Small intestine (tissue), 7 donors: Measurements from ENCODE around the gene AVL9. TPM values are rescaled to one million over a fixed set of nuclear protein-coding genes. Genes with fewer than 3 reads are reported as not detected.
"Not testable (repeated sequence)": the region's sequence is repeated elsewhere in the genome, so short reads cannot be mapped to it uniquely, and the experiment has no call there.

Experiments
- DNase-seq, 2 donors: peaks; one replicate each; pipeline versions ENCODE4 v3.0.0 to v3.0.0-alpha.2; 2013
- FAIRE-seq: peaks from 2 replicates; lab custom pipeline; 2012; peaks lifted over from hg19 to GRCh38; lab: Jason Lieb, UNC
- H3K27ac ChIP-seq, 3 donors: one replicate each; pipeline ENCODE4 v1.5.1; 2013; ENCODE audit warnings: low read length in 2 of 3, mild to moderate bottlenecking in 2 of 3, control low read depth in 1 of 3, inconsistent platforms in 1 of 3, low read depth in 1 of 3, moderate library complexity in 1 of 3
- H3K27me3 ChIP-seq, 3 donors: one replicate each; pipeline ENCODE4 v1.6.1; 2013; ENCODE audit warnings: low read length in 3 of 3, inconsistent platforms in 1 of 3; ENCODE audit not compliant: control insufficient read depth in 3 of 3, insufficient read depth in 3 of 3
- H3K36me3 ChIP-seq, 3 donors: one replicate each; pipeline ENCODE4 v1.6.1; 2013; ENCODE audit warnings: low read length in 3 of 3, inconsistent platforms in 1 of 3, low read depth in 1 of 3, mild to moderate bottlenecking in 1 of 3, moderate library complexity in 1 of 3; ENCODE audit not compliant: control insufficient read depth in 3 of 3, insufficient read depth in 2 of 3
- H3K4me1 ChIP-seq, 3 donors: one replicate each; pipeline ENCODE4 v1.6.1; 2013; ENCODE audit warnings: low read length in 2 of 3, inconsistent platforms in 1 of 3, low read depth in 1 of 3, mild to moderate bottlenecking in 1 of 3, moderate library complexity in 1 of 3; ENCODE audit not compliant: control insufficient read depth in 3 of 3, insufficient read depth in 2 of 3
- H3K4me3 ChIP-seq, 3 donors: one replicate each; pipeline ENCODE4 v1.5.1; 2013; ENCODE audit warnings: low read length in 3 of 3, control low read depth in 1 of 3, inconsistent platforms in 1 of 3, low read depth in 1 of 3, mild to moderate bottlenecking in 1 of 3, moderate library complexity in 1 of 3
- H3K9me3 ChIP-seq, 2 donors: one replicate each; pipeline ENCODE4 v1.6.1; 2013; ENCODE audit warnings: low read depth in 1 of 2, low read length in 1 of 2; ENCODE audit not compliant: control insufficient read depth in 2 of 2, insufficient read depth in 1 of 2
- WGBS, 3 donors: extraction: QIAGEN DNeasy Blood & Tissue Kit; methylation state at CpG; one replicate each; pipeline ENCODE4 v1.1.7; 2013; 5-methylcytosine and 5-hydroxymethylcytosine counted together
- polyA plus RNA-seq, 4 donors: library from polyadenylated mRNA; stranded (reverse) in 3 of 4; unstranded in 1 of 4; fragments of 200-250 nt in 3 of 4; fragments of 120-200 nt in 1 of 4; gene quantifications; one replicate each; pipeline versions ENCODE4 v1.2.1 to v1.2.3, GENCODE V29; 2013
- donor health status: healthy with polysubstance abuse.
- donor health status: control.
- donor health status: control.
- donor health status: Bipolar disorder and iron deficiency.
- donor health status: healthy.

Gene AVL9
- polyA plus RNA-seq, 4 donors = 8.4 to 41.7 (median 17.6) TPM

DNA sequence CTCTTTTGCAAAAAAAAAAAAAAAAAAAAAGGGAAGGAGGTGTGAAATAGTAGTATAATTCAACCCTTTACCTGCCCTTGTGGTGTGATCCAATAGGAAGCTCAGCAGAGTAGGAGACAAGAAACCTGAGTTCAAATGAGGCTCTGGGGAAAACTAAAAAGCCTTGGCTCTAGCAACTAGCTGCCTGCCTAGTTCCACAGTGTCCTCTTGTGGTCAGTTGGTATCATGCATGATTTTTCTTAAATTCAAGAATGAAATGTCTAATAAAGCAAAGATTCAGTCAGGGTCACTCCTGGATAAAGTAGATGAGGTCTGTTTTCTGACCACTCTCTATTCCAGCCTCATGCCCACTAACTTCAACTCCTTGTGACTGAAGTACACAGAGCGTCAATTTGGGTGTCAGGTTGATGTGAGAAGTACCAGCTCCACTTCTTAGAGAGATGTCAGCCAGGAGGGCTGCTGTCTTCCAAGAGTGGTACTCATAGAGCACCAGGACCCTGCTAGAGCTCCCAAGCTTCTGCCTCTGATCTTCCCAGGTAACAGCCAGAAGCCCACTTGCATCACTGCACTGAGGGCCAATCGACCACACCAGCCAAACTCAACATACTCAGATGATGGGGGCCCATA lies 15.6 kb upstream of the AVL9 start:
- H3K27ac ChIP-seq = no peak overlapping the region
- H3K4me1 ChIP-seq = peaks cover 0 to 8% (median 0%) of the 10 kb centered on the region in 3 donors
- DNase-seq = peak; percentile 35 to 48
- 76 to 83% (median 83%) methylated on average over 2 of the region's 2 CpGs for WGBS, 3 donors
- H3K27me3 ChIP-seq = no peaks in the 10 kb centered on the region
- FAIRE-seq = no peak
- H3K36me3 ChIP-seq = no peaks in the 10 kb centered on the region
- no peak overlapping the region for H3K4me3 ChIP-seq
- no peaks in the 10 kb centered on the region for H3K9me3 ChIP-seq

DNA sequence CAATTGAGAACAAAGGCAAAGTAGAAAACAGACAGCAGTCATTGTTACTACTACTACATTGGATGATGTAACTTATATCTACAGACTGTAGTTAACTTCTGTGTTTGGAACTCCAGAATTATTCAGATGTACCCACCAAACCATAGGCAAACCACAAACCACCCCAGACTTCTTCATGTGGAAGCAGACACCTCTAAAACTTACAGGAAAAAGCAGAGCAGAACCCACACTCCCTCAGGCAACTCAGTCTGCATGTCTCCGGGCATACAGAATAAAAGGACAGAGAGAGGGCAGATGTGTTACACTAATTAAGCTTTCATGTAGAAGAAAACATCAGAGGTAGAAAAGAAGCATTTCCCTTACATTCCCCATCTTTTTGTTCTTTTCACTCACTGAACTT lies 14.1 kb upstream of the AVL9 start:
- Histone ChIP-seq H3K4me3 (no peak overlapping the region), H3K27me3 (no peaks in the 10 kb centered on the region), H3K9me3 (no peaks in the 10 kb centered on the region), H3K27ac (no peak overlapping the region), H3K36me3 (peaks cover 0 to 2% (median 2%) of the 10 kb centered on the region in 3 donors), H3K4me1 (peaks cover 0 to 8% (median 0%) of the 10 kb centered on the region in 3 donors)
- FAIRE-seq (no peak), DNase-seq (no peak)
- WGBS, 3 donors = 58 to 75% (median 65%) methylated on average over 1 of the region's 1 CpG

DNA sequence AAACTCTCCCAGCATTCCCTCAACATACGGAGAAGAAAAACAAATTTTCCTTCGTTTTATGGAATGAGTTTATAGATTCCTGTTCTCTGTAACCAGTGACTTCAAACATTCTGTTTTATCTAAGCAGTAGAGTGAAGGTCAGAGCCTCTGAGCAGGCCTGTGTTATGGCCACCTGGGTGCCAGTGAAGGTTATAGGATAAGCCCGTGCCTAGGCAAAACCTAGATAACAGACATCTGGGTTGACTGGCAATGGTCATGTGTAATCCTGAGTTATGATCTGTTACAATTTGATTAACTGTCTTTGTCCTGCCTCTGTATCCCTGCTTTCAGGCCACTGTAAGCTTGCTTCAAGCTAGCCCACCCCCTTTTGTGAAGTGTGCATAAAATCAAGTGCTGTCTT lies 13.4 kb upstream of the AVL9 start:
- Histone ChIP-seq H3K9me3 (no peaks in the 10 kb centered on the region), H3K36me3 (peaks cover 0 to 2% (median 2%) of the 10 kb centered on the region in 3 donors), H3K27me3 (no peaks in the 10 kb centered on the region), H3K27ac (no peak overlapping the region), H3K4me3 (no peak overlapping the region), H3K4me1 (peaks cover 0 to 8% (median 0%) of the 10 kb centered on the region in 3 donors)
- no peak for FAIRE-seq
- DNase-seq = peak; percentile 13 to 24
- WGBS, 3 donors = 21 to 45% (median 34%) methylated on average over 3 of the region's 3 CpGs

GRCh38 chr7:32489788-32490126 lies 5.5 kb upstream of the AVL9 start:
- no peak for FAIRE-seq
- H3K9me3 ChIP-seq = no peaks in the 10 kb centered on the region

GRCh38 chr7:32490127-32490796 lies 5.0 kb upstream of the AVL9 start, which contains the start of gene LSM5:
LSM5 (minus strand) TSS chr7:32490380; CDS start chr7:32490365, 15 bp downstream.
- H3K27ac ChIP-seq = peak within 1 kb of the TSS; percentile 60 to 95 (median 87)
- H3K4me1 ChIP-seq = peaks cover 0 to 4% (median 4%) of the 10 kb centered on the region in 3 donors
- H3K27me3 ChIP-seq = no peaks in the 10 kb centered on the region
- 0% methylated on average over 38 of the region's 38 CpGs for WGBS, 3 donors
- FAIRE-seq (no peak), DNase-seq (peak; percentile 93 to 96)
- H3K36me3 ChIP-seq = peaks cover 0 to 5% (median 2%) of the 10 kb centered on the region in 3 donors
- H3K4me3 ChIP-seq = peak within 1 kb of the TSS; percentile 48 to 70 (median 63)
- no peaks in the 10 kb centered on the region for H3K9me3 ChIP-seq

More at GRCh38 chr7:32489788-32490126, 5.5 kb upstream of the AVL9 start:
- DNase-seq = no peak
- H3K27ac ChIP-seq = peak overlapping the region; percentile 49 to 95 (median 87)
- peak overlapping the region; percentile 48 to 70 (median 63) for H3K4me3 ChIP-seq
- peaks cover 0 to 5% (median 2%) of the 10 kb centered on the region in 3 donors for H3K36me3 ChIP-seq
- H3K4me1 ChIP-seq = peaks cover 0 to 4% (median 4%) of the 10 kb centered on the region in 3 donors
- WGBS, 3 donors = 0 to 1% (median 1%) methylated on average over 9 of the region's 9 CpGs
- H3K27me3 ChIP-seq = no peaks in the 10 kb centered on the region

GRCh38 chr7:32494946-32495297 lies 367 bp upstream of the AVL9 start:
- H3K27ac ChIP-seq = peak overlapping the region; percentile 62 to 97 (median 65)
- peak overlapping the region in 2 of 3 donors; percentile 53 to 87 for H3K4me3 ChIP-seq
- no peaks in the 10 kb centered on the region for H3K27me3 ChIP-seq
- H3K4me1 ChIP-seq = peaks cover 0 to 4% (median 2%) of the 10 kb centered on the region in 3 donors
- H3K36me3 ChIP-seq = peaks cover 0 to 8% (median 0%) of the 10 kb centered on the region in 3 donors
- no peak for DNase-seq
- FAIRE-seq = no peak
- WGBS, 3 donors = 0 to 2% (median 1%) methylated on average over 6 to 14 of the region's 14 CpGs
- no peaks in the 10 kb centered on the region for H3K9me3 ChIP-seq

DNA sequence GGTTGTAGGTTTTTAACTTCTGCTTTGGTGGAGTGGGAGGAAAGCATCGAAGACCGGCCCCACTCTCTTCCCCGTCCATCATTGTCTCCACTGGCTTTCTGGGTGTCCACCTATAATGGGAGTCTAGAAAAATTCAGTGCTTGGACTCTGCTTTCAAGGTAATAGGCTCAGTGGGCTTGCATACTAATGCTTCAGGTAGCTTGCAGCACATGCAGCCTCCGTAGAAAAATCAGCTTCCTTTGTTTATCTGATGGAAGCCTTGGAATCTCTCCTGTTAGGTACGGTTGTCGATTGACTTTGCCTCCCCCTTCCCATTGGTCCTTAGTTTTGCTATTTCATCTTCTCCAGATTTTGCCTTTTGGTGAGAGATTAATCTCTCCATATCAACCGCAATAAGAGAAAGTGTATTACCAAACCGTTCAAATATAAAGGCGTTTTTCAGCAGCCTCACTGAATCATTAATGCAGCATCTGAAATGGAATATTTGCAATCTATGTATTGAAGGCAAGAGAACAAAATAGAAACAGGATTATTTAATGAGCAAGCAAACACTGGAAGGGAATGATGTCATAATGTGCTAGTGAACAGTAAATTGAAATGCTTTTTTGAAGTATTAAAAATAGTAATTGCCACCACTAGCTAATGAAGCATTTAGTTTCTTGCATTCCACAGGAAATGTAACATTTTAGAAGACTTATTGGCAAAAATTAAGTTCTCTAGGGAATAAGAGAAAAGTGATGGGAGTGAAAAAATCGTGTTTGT lies 944 bp downstream of the AVL9 start:
- WGBS, 3 donors = 2 to 5% (median 3%) methylated on average over 10 of the region's 10 CpGs
- DNase-seq = peak in 1 of 2 donors; percentile 39
- peak overlapping the region; percentile 84 to 99 (median 91) for H3K4me3 ChIP-seq
- FAIRE-seq = no peak
- no peaks in the 10 kb centered on the region for H3K9me3 ChIP-seq
- peaks cover 0 to 8% (median 0%) of the 10 kb centered on the region in 3 donors for H3K36me3 ChIP-seq
- peak overlapping the region; percentile 91 to 99 (median 97) for H3K27ac ChIP-seq
- no peaks in the 10 kb centered on the region for H3K27me3 ChIP-seq
- peaks cover 3 to 8% (median 4%) of the 10 kb centered on the region in 3 donors for H3K4me1 ChIP-seq

DNA sequence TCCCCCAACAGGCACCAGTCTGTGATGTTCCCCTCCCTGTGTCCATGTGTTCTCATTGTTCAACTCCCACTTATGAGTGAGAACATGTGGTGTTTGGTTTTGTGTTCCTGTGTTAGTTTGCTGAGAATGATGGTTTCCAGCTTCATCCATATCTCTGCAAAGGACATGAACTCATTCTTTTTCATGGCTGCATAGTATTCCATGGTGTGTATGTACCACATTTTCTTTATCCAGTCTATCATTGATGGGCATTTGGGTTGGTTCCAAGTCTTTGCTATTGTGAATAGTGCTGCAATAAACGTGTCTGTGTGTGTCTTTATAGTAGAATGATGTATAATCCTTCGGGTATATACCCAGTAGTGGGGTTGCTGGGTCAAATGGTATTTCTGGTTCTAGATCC lies 4.5 kb downstream of the AVL9 start:
- H3K4me3 ChIP-seq, H3K9me3 ChIP-seq, DNase-seq, H3K27me3 ChIP-seq, FAIRE-seq, H3K27ac ChIP-seq: not testable (repeated sequence)
- peaks cover 0 to 15% (median 0%) of the 10 kb centered on the region in 3 donors for H3K36me3 ChIP-seq
- 86 to 94% (median 90%) methylated on average over 2 of the region's 2 CpGs for WGBS, 3 donors
- peaks cover 3 to 15% (median 4%) of the 10 kb centered on the region in 3 donors for H3K4me1 ChIP-seq
